HG02588 (cell line): ENCODE results near the gene CDIPT.
"Not testable (repeated sequence)": the region's sequence is repeated elsewhere in the genome, so short reads cannot be mapped to it uniquely, and the experiment has no call there.

Source experiments
- ATAC-seq: cut with Tn5 transposase; IDR thresholded peaks from one replicate; pipeline ENCODE4 v1.9.1; 2021; ENCODE audit warnings: mild to moderate bottlenecking, moderate library complexity; ENCODE audit not compliant: unreplicated experiment

The CDIPT gene

GRCh38 chr16:29833219-29833618 is 29.8 kb downstream of the CDIPT start:
- not testable (repeated sequence) for ATAC-seq

GRCh38 chr16:29831490-29831889 is 31.5 kb downstream of the CDIPT start:
- no peak for ATAC-seq

- no peak for ATAC-seq
Observed at GRCh38 chr16:29830774-29831173, 32.3 kb downstream of the CDIPT start.

- no peak for ATAC-seq
Observed at GRCh38 chr16:29826342-29826695, 36.7 kb downstream of the CDIPT start.

- ATAC-seq = no peak
Observed at GRCh38 chr16:29825145-29826044, 37.6 kb downstream of the CDIPT start.

GRCh38 chr16:29824589-29825144 is 38.4 kb downstream of the CDIPT start:
- ATAC-seq = no peak

GRCh38 chr16:29821643-29822115 is 41.3 kb downstream of the CDIPT start:
- ATAC-seq = no peak

GRCh38 chr16:29820730-29821642 is 42.0 kb downstream of the CDIPT start:
- peak; percentile 37 for ATAC-seq

- ATAC-seq = no peak
Observed at GRCh38 chr16:29820271-29820701, 42.7 kb downstream of the CDIPT start, which contains the start of gene MVP. Gene MVP (plus strand): TSS chr16:29820462. CDS start chr16:29830550, 10,088 bp downstream.

- ATAC-seq = no peak
Observed at GRCh38 chr16:29819506-29819905, 43.5 kb downstream of the CDIPT start.

- ATAC-seq = no peak
Observed at GRCh38 chr16:29818082-29818481, 44.9 kb downstream of the CDIPT start.

- ATAC-seq = peak; percentile 13
Observed at GRCh38 chr16:29816694-29817441, 46.2 kb downstream of the CDIPT start.

- peak; percentile 49 for ATAC-seq
Observed at GRCh38 chr16:29815793-29816693, 47.0 kb downstream of the CDIPT start, which contains the start of gene PAGR1. Gene PAGR1 (plus strand): TSS chr16:29816152. CDS start chr16:29816526, 374 bp downstream.

- ATAC-seq = no peak
Observed at GRCh38 chr16:29815032-29815721, 47.8 kb downstream of the CDIPT start.

- no peak for ATAC-seq
Observed at GRCh38 chr16:29814592-29814991, 48.4 kb downstream of the CDIPT start.

GRCh38 chr16:29813644-29814562 is 49.1 kb downstream of the CDIPT start:
- no peak for ATAC-seq
